ENCODE results near the gene MGAT3.
A peak's percentile ranks its signal among the peaks of the same experiment; 100 is the strongest.

The MGAT3 gene

DNA sequence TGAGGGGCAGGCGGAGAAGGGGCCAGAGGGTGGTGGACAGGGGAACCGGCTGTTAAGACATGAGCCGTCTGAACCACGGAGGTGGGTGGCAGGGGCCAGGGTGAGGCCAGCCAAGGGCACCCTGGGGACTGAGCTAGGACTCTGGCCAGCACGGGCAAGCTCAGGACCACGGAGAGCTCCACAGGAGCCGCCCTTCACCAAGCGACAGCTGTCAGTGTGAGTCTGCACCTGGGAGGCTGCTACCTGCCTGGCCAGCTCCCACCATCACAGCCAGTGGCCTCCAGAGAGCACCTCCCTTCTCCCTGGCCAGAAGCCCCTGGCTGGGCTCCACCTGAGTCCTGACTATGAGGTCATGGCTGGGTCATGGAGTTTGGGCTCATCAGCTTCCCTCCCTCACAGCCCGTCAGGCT lies 21.6 kb downstream of the MGAT3 start:
- TF ChIP-seq EZH2 (IDR thresholded peaks at IDR 0.05; ENCODE audit: borderline replicate concordance, low read depth, low read length, severe bottlenecking) = no peak
- TF ChIP-seq, protein P1, sequence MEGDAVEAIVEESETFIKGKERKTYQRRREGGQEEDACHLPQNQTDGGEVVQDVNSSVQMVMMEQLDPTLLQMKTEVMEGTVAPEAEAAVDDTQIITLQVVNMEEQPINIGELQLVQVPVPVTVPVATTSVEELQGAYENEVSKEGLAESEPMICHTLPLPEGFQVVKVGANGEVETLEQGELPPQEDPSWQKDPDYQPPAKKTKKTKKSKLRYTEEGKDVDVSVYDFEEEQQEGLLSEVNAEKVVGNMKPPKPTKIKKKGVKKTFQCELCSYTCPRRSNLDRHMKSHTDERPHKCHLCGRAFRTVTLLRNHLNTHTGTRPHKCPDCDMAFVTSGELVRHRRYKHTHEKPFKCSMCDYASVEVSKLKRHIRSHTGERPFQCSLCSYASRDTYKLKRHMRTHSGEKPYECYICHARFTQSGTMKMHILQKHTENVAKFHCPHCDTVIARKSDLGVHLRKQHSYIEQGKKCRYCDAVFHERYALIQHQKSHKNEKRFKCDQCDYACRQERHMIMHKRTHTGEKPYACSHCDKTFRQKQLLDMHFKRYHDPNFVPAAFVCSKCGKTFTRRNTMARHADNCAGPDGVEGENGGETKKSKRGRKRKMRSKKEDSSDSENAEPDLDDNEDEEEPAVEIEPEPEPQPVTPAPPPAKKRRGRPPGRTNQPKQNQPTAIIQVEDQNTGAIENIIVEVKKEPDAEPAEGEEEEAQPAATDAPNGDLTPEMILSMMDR (IDR thresholded peaks at IDR 0.05; ENCODE audit: borderline replicate concordance, extremely low read depth, low read length, poor library complexity, severe bottlenecking) = no peak
- peak; percentile 53 for DNase-seq

DNA sequence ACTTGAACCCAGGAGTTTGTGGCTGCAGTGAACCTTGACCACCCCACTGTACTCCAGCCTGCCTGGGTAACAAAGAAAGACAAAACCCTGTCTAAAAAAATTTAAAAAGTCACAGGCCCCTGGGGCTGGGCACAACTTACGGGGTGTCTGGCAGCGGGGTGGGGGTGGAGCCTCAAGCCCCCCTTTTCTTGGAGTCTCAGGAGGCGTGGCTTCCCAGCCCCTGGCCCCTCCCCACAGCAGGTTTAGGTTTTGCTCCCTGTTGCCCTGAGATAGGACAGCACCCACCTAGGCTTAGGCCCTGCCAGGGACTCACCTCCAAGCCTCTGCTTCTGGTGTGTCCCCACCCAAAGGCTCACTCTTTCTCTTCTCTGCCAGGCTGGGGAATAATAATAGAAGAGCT lies 22.4 kb downstream of the MGAT3 start:
- TF ChIP-seq, protein P1 (IDR thresholded peaks at IDR 0.05; ENCODE audit: borderline replicate concordance, extremely low read depth, low read length, poor library complexity, severe bottlenecking) = no peak
- TF ChIP-seq EZH2 (IDR thresholded peaks at IDR 0.05; ENCODE audit: borderline replicate concordance, low read depth, low read length, severe bottlenecking) = no peak
- H3K27ac ChIP-seq (ENCODE audit: low read length) = no peak overlapping the region
- H3K4me2 ChIP-seq (ENCODE audit: insufficient read depth, low read length) = no peak overlapping the region
- H3K79me2 ChIP-seq (ENCODE audit: insufficient read depth, low read length) = no peaks in the 10 kb centered on the region
- H3K9me3 ChIP-seq (ENCODE audit: insufficient read depth, low read length, severe bottlenecking) = no peaks in the 10 kb centered on the region
- DNase-seq = no peak
- no peak overlapping the region for H3K9ac ChIP-seq (ENCODE audit: low read depth, low read length)
- no peak overlapping the region for H3K4me3 ChIP-seq (ENCODE audit: low read depth in 1 of 2, low read length in 2 of 2)
- peaks cover 8% of the 10 kb centered on the region for H4K20me1 ChIP-seq (ENCODE audit: insufficient read depth, low read length)
- H3K36me3 ChIP-seq (ENCODE audit: insufficient read depth, low read length) = no peaks in the 10 kb centered on the region
- no peak for ATAC-seq (ENCODE audit: insufficient read depth, low read depth)
- H3K4me1 ChIP-seq (ENCODE audit: insufficient read depth, low read length) = no peaks in the 10 kb centered on the region
- H2AFZ ChIP-seq (ENCODE audit: low read depth, low read length) = no peak overlapping the region
- peaks cover 3% of the 10 kb centered on the region for H3K27me3 ChIP-seq (ENCODE audit: insufficient read depth, low read length, poor library complexity)

More for the DNA sequence above, 21.6 kb downstream of the MGAT3 start:
- H3K9me3 ChIP-seq (ENCODE audit: insufficient read depth, low read length, severe bottlenecking) = no peaks in the 10 kb centered on the region
- no peaks in the 10 kb centered on the region for H3K4me1 ChIP-seq (ENCODE audit: insufficient read depth, low read length)
- H3K79me2 ChIP-seq (ENCODE audit: insufficient read depth, low read length) = no peaks in the 10 kb centered on the region
- peaks cover 3% of the 10 kb centered on the region for H3K27me3 ChIP-seq (ENCODE audit: insufficient read depth, low read length, poor library complexity)
- no peak overlapping the region for H3K4me2 ChIP-seq (ENCODE audit: insufficient read depth, low read length)
- no peak overlapping the region for H2AFZ ChIP-seq (ENCODE audit: low read depth, low read length)
- no peak overlapping the region for H3K4me3 ChIP-seq (ENCODE audit: low read depth in 1 of 2, low read length in 2 of 2)
- no peaks in the 10 kb centered on the region for H3K36me3 ChIP-seq (ENCODE audit: insufficient read depth, low read length)
- peaks cover 8% of the 10 kb centered on the region for H4K20me1 ChIP-seq (ENCODE audit: insufficient read depth, low read length)
- peak; percentile 78 for ATAC-seq (ENCODE audit: insufficient read depth, low read depth)
- H3K27ac ChIP-seq (ENCODE audit: low read length) = no peak overlapping the region
- H3K9ac ChIP-seq (ENCODE audit: low read depth, low read length) = no peak overlapping the region

DNA sequence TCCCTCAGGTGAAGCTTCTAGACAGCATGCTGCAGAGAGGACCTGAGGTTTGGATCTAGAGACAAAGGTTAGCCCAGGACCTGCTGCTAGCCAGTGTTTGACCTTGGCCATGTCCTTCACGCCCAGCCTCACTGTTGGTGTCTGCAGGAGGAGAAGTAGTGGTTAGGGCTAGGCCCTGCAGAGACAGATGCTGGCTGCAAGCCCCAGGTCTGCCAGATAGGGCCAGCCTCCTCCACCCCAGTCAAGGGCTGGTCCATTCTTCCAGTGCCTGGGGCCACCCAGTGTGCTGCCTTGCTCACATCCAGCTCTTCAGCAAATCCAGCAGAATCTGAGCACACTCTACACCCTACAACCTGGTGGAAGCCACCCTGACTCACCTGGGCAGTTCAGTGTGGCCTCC lies 23.7 kb downstream of the MGAT3 start:
- ATAC-seq (ENCODE audit: insufficient read depth, low read depth) (no peak), DNase-seq (no peak)
- no peak overlapping the region for H3K4me2 ChIP-seq (ENCODE audit: insufficient read depth, low read length)
- H3K36me3 ChIP-seq (ENCODE audit: insufficient read depth, low read length) = no peaks in the 10 kb centered on the region
- no peaks in the 10 kb centered on the region for H3K9me3 ChIP-seq (ENCODE audit: insufficient read depth, low read length, severe bottlenecking)
- no peak overlapping the region for H2AFZ ChIP-seq (ENCODE audit: low read depth, low read length)
- peaks cover 8% of the 10 kb centered on the region for H4K20me1 ChIP-seq (ENCODE audit: insufficient read depth, low read length)
- no peaks in the 10 kb centered on the region for H3K27me3 ChIP-seq (ENCODE audit: insufficient read depth, low read length, poor library complexity)
- H3K4me1 ChIP-seq (ENCODE audit: insufficient read depth, low read length) = no peaks in the 10 kb centered on the region
- H3K27ac ChIP-seq (ENCODE audit: low read length) = no peak overlapping the region
- no peaks in the 10 kb centered on the region for H3K79me2 ChIP-seq (ENCODE audit: insufficient read depth, low read length)
- no peak overlapping the region for H3K9ac ChIP-seq (ENCODE audit: low read depth, low read length)
- TF ChIP-seq EZH2 (IDR thresholded peaks at IDR 0.05; ENCODE audit: borderline replicate concordance, low read depth, low read length, severe bottlenecking) = no peak
- TF ChIP-seq, protein P1 (IDR thresholded peaks at IDR 0.05; ENCODE audit: borderline replicate concordance, extremely low read depth, low read length, poor library complexity, severe bottlenecking) = no peak
- H3K4me3 ChIP-seq (ENCODE audit: low read depth in 1 of 2, low read length in 2 of 2) = no peak overlapping the region

DNA sequence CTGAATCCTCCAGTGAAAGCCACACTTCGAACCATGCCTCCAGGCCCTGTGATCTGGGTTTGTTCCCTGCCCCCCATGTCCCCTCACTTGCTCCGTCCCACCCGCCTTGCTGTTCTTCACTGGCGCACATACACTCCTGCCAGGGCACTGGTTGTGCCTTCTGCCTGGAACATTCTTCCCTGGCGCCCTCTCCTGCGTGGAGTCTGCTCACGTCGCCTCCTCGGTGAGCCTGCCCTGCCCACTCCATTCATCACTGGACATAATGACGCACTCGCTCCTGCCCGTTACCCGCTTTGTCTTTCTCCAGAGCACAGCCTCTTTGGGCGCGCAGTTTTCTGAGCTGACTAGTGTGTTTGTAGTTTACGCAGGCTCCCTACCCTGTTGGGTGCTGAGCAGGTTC lies 24.2 kb downstream of the MGAT3 start:
- H3K36me3 ChIP-seq (ENCODE audit: insufficient read depth, low read length) = no peaks in the 10 kb centered on the region
- ATAC-seq (ENCODE audit: insufficient read depth, low read depth) (no peak), DNase-seq (no peak)
- peaks cover 8% of the 10 kb centered on the region for H4K20me1 ChIP-seq (ENCODE audit: insufficient read depth, low read length)
- no peak overlapping the region for H3K27ac ChIP-seq (ENCODE audit: low read length)
- no peak overlapping the region for H3K4me2 ChIP-seq (ENCODE audit: insufficient read depth, low read length)
- H3K4me3 ChIP-seq (ENCODE audit: low read depth in 1 of 2, low read length in 2 of 2) = no peak overlapping the region
- no peaks in the 10 kb centered on the region for H3K79me2 ChIP-seq (ENCODE audit: insufficient read depth, low read length)
- no peaks in the 10 kb centered on the region for H3K9me3 ChIP-seq (ENCODE audit: insufficient read depth, low read length, severe bottlenecking)
- TF ChIP-seq EZH2 (IDR thresholded peaks at IDR 0.05; ENCODE audit: borderline replicate concordance, low read depth, low read length, severe bottlenecking) = no peak
- TF ChIP-seq, protein P1 (IDR thresholded peaks at IDR 0.05; ENCODE audit: borderline replicate concordance, extremely low read depth, low read length, poor library complexity, severe bottlenecking) = no peak
- no peak overlapping the region for H2AFZ ChIP-seq (ENCODE audit: low read depth, low read length)
- H3K9ac ChIP-seq (ENCODE audit: low read depth, low read length) = no peak overlapping the region
- H3K27me3 ChIP-seq (ENCODE audit: insufficient read depth, low read length, poor library complexity) = no peaks in the 10 kb centered on the region
- H3K4me1 ChIP-seq (ENCODE audit: insufficient read depth, low read length) = no peaks in the 10 kb centered on the region

Data from DND-41 (cell line).